WTC11 (cell line): ENCODE measurements around the gene PPP1R10. TPM values are rescaled to one million over a fixed set of nuclear protein-coding genes. Genes with fewer than 3 reads are reported as not detected.

Experiments used
- ATAC-seq: fragments of 200-7000 bp; cut with Tn5 transposase; 2 replicates; pipeline ENCODE4 v1.10.0; 2021; ENCODE audit warnings: mild to moderate bottlenecking, moderate library complexity
- CTCF ChIA-PET: fragments of 300-600 bp; sonication (Branson Sonifier 250); formaldehyde crosslinking; loops from one replicate; lab custom pipeline; 2021; ENCODE audit warnings: antibody characterized with exemption; lab: Charles Lee
- POLR2A ChIA-PET: fragments of 350-600 bp; sonication (Branson Sonifier 250); formaldehyde crosslinking; loops from one replicate; lab custom pipeline; 2021; ENCODE audit warnings: antibody characterized with exemption; lab: Charles Lee
- DNase-seq: peaks from one replicate; pipeline ENCODE4 v3.0.0; 2021; ENCODE audit warnings: low spot score
- H3K27ac Mint-ChIP-seq: 2 replicates; pipeline ENCODE4 v1.8.0; 2021; ENCODE audit warnings: mixed read lengths
- H3K27me3 Mint-ChIP-seq: 2 replicates; pipeline ENCODE4 v1.8.0; 2021; ENCODE audit warnings: low read depth, mild to moderate bottlenecking, moderate library complexity, mixed read lengths
- H3K36me3 Mint-ChIP-seq: 2 replicates; pipeline ENCODE4 v1.8.0; 2021; ENCODE audit warnings: mixed read lengths
- H3K4me1 Mint-ChIP-seq: 2 replicates; pipeline ENCODE4 v1.8.0; 2022; ENCODE audit warnings: mixed read lengths
- H3K4me3 Mint-ChIP-seq: 2 replicates; pipeline ENCODE4 v1.8.0; 2021; ENCODE audit warnings: mild to moderate bottlenecking, moderate library complexity, mixed read lengths
- H3K9me3 Mint-ChIP-seq: 2 replicates; pipeline ENCODE4 v1.8.0; 2021; ENCODE audit warnings: mixed read lengths
- GRHL2 ChIP-seq: fragments of 250-450 bp; sonication (Bioruptor Pico); IDR thresholded peaks from 2 replicates; pipeline ENCODE4 v1.8.0; 2022; ENCODE audit warnings: mild to moderate bottlenecking, moderate library complexity; ENCODE audit not compliant: insufficient replicate concordance, severe bottlenecking
- MYBL2 ChIP-seq: sonication (generic); formaldehyde crosslinking; IDR thresholded peaks from 2 replicates; pipeline ENCODE4 v1.8.1; 2023; ENCODE audit warnings: mild to moderate bottlenecking, moderate library complexity, missing genetic modification reagents
- RORB ChIP-seq: fragments of 250-450 bp; sonication (Bioruptor Pico); IDR thresholded peaks from 2 replicates; pipeline ENCODE4 v1.9.0; 2021; ENCODE audit warnings: mild to moderate bottlenecking
- SOX15 ChIP-seq: fragments of 250-450 bp; sonication (Bioruptor Pico); IDR thresholded peaks from 2 replicates; pipeline ENCODE4 v1.9.0; 2021; ENCODE audit warnings: mild to moderate bottlenecking
- TCF7 ChIP-seq: sonication (generic); formaldehyde crosslinking; IDR thresholded peaks from 2 replicates; pipeline ENCODE4 v1.8.0; 2022; ENCODE audit warnings: mild to moderate bottlenecking, low read depth, missing genetic modification reagents, moderate library complexity
- ZBTB21 ChIP-seq: sonication (generic); formaldehyde crosslinking; IDR thresholded peaks from 2 replicates; pipeline ENCODE4 v1.8.1; 2023; ENCODE audit warnings: mild to moderate bottlenecking, missing genetic modification reagents, borderline replicate concordance
- ZNF219 ChIP-seq: sonication (generic); formaldehyde crosslinking; IDR thresholded peaks from 2 replicates; pipeline ENCODE4 v1.8.0; 2023; ENCODE audit warnings: missing genetic modification reagents, mild to moderate bottlenecking, borderline replicate concordance
- ZNF317 ChIP-seq: sonication (generic); formaldehyde crosslinking; IDR thresholded peaks from 2 replicates; pipeline ENCODE4 v1.8.1; 2023; ENCODE audit warnings: low read depth, mild to moderate bottlenecking, moderate library complexity, missing genetic modification reagents, borderline replicate concordance
- ZNF671 ChIP-seq: fragments of 250-450 bp; sonication (Bioruptor Pico); IDR thresholded peaks from 2 replicates; pipeline ENCODE4 v1.8.0; 2021; ENCODE audit warnings: mild to moderate bottlenecking
- total RNA-seq: library from RNA; stranded (reverse); gene quantifications from 3 replicates; pipeline ENCODE4 v1.2.3, GENCODE V29; 2021
- TF ChIP-seq, protein P1 (sequence below): sonication (generic); formaldehyde crosslinking; IDR thresholded peaks from 2 replicates; pipeline ENCODE4 v1.8.1; 2022; ENCODE audit warnings: mild to moderate bottlenecking, missing genetic modification reagents, moderate library complexity, borderline replicate concordance
- TF ChIP-seq, protein P2 (sequence below): sonication (generic); formaldehyde crosslinking; conservative IDR thresholded peaks from 2 replicates; pipeline ENCODE4 v1.8.1; 2022; ENCODE audit warnings: mild to moderate bottlenecking, missing genetic modification reagents
- TF ChIP-seq, protein P3 (sequence below): sonication (generic); formaldehyde crosslinking; IDR thresholded peaks from 2 replicates; pipeline ENCODE4 v1.8.0; 2023; ENCODE audit warnings: missing genetic modification reagents
- TF ChIP-seq, protein P4 (sequence below): sonication (generic); formaldehyde crosslinking; IDR thresholded peaks from 2 replicates; pipeline ENCODE4 v1.8.0; 2022; ENCODE audit warnings: missing genetic modification reagents
- TF ChIP-seq, protein P5 (sequence below): sonication (generic); formaldehyde crosslinking; conservative IDR thresholded peaks from 2 replicates; pipeline ENCODE4 v1.8.1; 2023; ENCODE audit warnings: mild to moderate bottlenecking, low read depth, missing genetic modification reagents, moderate library complexity
- TF ChIP-seq, protein P6 (sequence below): fragments of 250-450 bp; sonication (Bioruptor Pico); IDR thresholded peaks from 2 replicates; pipeline ENCODE4 v1.9.0; 2021; ENCODE audit warnings: mild to moderate bottlenecking

Gene PPP1R10
- total RNA-seq, 1 experiment from 2014 or later = 83.1 TPM

DNA sequence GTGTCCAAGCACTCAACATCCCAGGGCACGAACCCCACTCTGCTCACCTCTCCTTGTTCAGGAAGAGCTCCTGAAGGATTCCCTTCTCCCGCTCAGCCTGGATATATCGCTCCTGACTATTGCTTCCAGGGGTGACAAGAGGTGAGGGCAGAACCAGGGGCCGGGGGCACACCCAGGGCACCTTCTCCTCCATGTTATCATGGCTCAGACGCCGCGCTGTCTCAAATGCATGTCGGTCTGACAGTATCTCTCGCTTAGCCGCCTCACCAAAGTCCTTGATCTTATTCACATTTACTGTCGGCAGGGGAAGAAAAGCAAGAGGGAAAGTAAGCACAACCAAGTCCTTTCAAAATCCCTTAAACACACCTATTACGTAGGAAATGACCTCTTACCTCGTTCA is 13.1 kb downstream of the PPP1R10 start:
- H3K4me1 Mint-ChIP-seq = no peaks in the 10 kb centered on the region; the same call in 1 of the 2 replicates
- no peak overlapping the region for H3K27ac Mint-ChIP-seq
- no peak for TF ChIP-seq ZNF671 (CRISPR knock-in tag)
- TF ChIP-seq, protein P1, sequence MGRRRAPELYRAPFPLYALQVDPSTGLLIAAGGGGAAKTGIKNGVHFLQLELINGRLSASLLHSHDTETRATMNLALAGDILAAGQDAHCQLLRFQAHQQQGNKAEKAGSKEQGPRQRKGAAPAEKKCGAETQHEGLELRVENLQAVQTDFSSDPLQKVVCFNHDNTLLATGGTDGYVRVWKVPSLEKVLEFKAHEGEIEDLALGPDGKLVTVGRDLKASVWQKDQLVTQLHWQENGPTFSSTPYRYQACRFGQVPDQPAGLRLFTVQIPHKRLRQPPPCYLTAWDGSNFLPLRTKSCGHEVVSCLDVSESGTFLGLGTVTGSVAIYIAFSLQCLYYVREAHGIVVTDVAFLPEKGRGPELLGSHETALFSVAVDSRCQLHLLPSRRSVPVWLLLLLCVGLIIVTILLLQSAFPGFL = no peak
- no peak for TF ChIP-seq ZNF219 (CRISPR knock-in tag)
- TF ChIP-seq ZBTB21 (CRISPR knock-in tag) = no peak
- TF ChIP-seq, protein P2, sequence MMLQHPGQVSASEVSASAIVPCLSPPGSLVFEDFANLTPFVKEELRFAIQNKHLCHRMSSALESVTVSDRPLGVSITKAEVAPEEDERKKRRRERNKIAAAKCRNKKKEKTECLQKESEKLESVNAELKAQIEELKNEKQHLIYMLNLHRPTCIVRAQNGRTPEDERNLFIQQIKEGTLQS = no peak
- TF ChIP-seq RORB (CRISPR knock-in tag) = no peak
- no peak for TF ChIP-seq MYBL2 (CRISPR knock-in tag)
- no peak for TF ChIP-seq ZNF317 (CRISPR knock-in tag)
- peaks cover 85% of the 10 kb centered on the region for H3K36me3 Mint-ChIP-seq
- DNase-seq (no peak), ATAC-seq (no peak)
- H3K9me3 Mint-ChIP-seq = no peaks in the 10 kb centered on the region
- POLR2A ChIA-PET = no interaction called here
- H3K4me3 Mint-ChIP-seq = no peak overlapping the region
- CTCF ChIA-PET = interaction anchor here (1.0 kb wide), 1 partner anchor 59 kb away, joined by 4 read pairs; no protein-coding TSS in a partner anchor
- no peaks in the 10 kb centered on the region for H3K27me3 Mint-ChIP-seq

DNA sequence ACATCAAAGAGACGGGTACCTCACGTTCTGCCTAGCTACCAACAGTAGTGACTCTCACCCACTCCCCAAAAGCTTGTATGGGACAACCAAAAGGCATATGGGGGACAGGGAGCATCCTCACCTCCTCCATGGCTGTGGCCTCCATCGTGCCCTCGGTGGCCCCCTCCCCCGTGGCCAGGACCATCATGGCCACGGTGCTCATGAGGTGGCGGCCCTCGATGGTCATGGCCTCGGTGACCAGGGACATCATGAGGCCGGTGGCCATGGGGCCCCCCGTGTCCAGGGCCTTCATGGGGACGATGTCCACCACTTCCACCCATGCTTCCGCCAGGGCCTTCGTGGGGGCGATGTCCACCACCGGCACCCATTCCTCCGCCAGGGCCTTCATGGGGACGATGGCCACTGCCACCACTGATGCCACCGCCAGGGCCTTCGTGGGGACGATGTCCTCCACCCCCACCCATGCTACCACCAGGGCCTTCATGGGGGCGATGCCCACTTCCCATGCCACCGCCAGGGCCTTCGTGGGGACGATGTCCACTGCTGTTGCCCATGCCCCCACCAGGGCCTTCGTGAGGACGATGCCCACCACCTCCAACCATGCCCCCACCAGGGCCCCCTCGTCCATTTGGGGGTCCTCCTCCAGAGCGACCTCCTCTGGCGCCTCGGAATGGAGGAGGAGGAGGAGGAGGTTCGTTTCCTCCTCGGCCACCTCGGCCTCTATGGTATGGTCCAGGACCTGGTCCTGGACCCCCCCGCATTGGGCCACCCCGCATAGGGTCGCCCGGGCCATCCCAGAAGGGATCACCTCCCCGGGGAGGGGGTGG is 15.0 kb downstream of the PPP1R10 start:
- Mint-ChIP-seq H3K36me3 (peaks cover 65% of the 10 kb centered on the region), H3K27me3 (no peaks in the 10 kb centered on the region), H3K27ac (no peak overlapping the region), H3K9me3 (no peaks in the 10 kb centered on the region), H3K4me3 (no peak overlapping the region)
- no peak for DNase-seq
- CTCF ChIA-PET = interaction anchor here (1.2 to 2.7 kb wide), 2 partner anchors 61 to 148 kb away, joined by 3 to 5 read pairs; no protein-coding TSS in a partner anchor
- POLR2A ChIA-PET = interaction anchor here (1.8 kb wide), 1 partner anchor 13 kb away, joined by 7 read pairs; no protein-coding TSS in a partner anchor
- TF ChIP-seq, protein P3, sequence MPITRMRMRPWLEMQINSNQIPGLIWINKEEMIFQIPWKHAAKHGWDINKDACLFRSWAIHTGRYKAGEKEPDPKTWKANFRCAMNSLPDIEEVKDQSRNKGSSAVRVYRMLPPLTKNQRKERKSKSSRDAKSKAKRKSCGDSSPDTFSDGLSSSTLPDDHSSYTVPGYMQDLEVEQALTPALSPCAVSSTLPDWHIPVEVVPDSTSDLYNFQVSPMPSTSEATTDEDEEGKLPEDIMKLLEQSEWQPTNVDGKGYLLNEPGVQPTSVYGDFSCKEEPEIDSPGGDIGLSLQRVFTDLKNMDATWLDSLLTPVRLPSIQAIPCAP = no peak
- TF ChIP-seq, protein P4, sequence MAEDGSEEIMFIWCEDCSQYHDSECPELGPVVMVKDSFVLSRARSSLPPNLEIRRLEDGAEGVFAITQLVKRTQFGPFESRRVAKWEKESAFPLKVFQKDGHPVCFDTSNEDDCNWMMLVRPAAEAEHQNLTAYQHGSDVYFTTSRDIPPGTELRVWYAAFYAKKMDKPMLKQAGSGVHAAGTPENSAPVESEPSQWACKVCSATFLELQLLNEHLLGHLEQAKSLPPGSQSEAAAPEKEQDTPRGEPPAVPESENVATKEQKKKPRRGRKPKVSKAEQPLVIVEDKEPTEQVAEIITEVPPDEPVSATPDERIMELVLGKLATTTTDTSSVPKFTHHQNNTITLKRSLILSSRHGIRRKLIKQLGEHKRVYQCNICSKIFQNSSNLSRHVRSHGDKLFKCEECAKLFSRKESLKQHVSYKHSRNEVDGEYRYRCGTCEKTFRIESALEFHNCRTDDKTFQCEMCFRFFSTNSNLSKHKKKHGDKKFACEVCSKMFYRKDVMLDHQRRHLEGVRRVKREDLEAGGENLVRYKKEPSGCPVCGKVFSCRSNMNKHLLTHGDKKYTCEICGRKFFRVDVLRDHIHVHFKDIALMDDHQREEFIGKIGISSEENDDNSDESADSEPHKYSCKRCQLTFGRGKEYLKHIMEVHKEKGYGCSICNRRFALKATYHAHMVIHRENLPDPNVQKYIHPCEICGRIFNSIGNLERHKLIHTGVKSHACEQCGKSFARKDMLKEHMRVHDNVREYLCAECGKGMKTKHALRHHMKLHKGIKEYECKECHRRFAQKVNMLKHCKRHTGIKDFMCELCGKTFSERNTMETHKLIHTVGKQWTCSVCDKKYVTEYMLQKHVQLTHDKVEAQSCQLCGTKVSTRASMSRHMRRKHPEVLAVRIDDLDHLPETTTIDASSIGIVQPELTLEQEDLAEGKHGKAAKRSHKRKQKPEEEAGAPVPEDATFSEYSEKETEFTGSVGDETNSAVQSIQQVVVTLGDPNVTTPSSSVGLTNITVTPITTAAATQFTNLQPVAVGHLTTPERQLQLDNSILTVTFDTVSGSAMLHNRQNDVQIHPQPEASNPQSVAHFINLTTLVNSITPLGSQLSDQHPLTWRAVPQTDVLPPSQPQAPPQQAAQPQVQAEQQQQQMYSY (CRISPR knock-in tag) = no peak
- TF ChIP-seq, protein P5, sequence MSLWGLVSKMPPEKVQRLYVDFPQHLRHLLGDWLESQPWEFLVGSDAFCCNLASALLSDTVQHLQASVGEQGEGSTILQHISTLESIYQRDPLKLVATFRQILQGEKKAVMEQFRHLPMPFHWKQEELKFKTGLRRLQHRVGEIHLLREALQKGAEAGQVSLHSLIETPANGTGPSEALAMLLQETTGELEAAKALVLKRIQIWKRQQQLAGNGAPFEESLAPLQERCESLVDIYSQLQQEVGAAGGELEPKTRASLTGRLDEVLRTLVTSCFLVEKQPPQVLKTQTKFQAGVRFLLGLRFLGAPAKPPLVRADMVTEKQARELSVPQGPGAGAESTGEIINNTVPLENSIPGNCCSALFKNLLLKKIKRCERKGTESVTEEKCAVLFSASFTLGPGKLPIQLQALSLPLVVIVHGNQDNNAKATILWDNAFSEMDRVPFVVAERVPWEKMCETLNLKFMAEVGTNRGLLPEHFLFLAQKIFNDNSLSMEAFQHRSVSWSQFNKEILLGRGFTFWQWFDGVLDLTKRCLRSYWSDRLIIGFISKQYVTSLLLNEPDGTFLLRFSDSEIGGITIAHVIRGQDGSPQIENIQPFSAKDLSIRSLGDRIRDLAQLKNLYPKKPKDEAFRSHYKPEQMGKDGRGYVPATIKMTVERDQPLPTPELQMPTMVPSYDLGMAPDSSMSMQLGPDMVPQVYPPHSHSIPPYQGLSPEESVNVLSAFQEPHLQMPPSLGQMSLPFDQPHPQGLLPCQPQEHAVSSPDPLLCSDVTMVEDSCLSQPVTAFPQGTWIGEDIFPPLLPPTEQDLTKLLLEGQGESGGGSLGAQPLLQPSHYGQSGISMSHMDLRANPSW (CRISPR knock-in tag) = no peak
- TF ChIP-seq SOX15 (CRISPR knock-in tag) (no peak), GRHL2 (CRISPR knock-in tag) (no peak), TCF7 (no peak)
- TF ChIP-seq, protein P6, sequence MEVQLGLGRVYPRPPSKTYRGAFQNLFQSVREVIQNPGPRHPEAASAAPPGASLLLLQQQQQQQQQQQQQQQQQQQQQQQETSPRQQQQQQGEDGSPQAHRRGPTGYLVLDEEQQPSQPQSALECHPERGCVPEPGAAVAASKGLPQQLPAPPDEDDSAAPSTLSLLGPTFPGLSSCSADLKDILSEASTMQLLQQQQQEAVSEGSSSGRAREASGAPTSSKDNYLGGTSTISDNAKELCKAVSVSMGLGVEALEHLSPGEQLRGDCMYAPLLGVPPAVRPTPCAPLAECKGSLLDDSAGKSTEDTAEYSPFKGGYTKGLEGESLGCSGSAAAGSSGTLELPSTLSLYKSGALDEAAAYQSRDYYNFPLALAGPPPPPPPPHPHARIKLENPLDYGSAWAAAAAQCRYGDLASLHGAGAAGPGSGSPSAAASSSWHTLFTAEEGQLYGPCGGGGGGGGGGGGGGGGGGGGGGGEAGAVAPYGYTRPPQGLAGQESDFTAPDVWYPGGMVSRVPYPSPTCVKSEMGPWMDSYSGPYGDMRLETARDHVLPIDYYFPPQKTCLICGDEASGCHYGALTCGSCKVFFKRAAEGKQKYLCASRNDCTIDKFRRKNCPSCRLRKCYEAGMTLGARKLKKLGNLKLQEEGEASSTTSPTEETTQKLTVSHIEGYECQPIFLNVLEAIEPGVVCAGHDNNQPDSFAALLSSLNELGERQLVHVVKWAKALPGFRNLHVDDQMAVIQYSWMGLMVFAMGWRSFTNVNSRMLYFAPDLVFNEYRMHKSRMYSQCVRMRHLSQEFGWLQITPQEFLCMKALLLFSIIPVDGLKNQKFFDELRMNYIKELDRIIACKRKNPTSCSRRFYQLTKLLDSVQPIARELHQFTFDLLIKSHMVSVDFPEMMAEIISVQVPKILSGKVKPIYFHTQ (CRISPR knock-in tag) = no peak
- TF ChIP-seq, all 79 proteins: peak for 0
- no peak for ATAC-seq
- no peaks in the 10 kb centered on the region for H3K4me1 Mint-ChIP-seq
